Measurements from ENCODE around the gene ASTL.

Gene ASTL

DNA sequence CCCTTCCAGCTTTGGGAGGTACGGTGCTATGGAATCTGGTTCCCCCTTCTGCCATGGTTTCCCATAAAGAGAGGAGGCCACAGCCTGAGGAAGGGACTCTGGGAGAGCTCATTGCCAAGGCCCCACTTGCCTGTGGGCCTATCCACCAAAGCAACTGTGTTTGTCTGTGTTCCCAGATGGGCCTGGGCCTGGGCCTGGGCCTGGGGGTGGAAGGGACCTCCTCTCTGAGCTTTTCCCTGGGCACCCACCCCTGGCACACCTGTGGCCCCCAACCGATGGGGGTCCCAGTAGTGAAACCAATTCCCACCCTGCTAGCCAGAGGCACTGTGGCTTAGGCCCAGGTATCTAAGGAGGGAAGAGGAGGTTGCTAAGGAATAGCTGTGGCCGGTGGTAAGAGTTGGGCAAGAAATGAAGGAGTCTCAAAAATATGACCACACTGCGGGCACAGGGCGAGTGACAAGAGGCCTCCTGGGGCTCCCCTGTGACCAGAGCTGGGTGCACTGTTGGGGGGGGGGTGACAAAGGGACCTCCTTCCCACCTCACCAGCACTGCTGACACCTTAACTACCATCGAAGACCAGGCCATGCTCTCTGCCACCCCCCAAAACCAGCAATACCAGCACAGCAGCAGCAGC is 11.8 kb upstream of the ASTL start:
- TF ChIP-seq, protein P1, sequence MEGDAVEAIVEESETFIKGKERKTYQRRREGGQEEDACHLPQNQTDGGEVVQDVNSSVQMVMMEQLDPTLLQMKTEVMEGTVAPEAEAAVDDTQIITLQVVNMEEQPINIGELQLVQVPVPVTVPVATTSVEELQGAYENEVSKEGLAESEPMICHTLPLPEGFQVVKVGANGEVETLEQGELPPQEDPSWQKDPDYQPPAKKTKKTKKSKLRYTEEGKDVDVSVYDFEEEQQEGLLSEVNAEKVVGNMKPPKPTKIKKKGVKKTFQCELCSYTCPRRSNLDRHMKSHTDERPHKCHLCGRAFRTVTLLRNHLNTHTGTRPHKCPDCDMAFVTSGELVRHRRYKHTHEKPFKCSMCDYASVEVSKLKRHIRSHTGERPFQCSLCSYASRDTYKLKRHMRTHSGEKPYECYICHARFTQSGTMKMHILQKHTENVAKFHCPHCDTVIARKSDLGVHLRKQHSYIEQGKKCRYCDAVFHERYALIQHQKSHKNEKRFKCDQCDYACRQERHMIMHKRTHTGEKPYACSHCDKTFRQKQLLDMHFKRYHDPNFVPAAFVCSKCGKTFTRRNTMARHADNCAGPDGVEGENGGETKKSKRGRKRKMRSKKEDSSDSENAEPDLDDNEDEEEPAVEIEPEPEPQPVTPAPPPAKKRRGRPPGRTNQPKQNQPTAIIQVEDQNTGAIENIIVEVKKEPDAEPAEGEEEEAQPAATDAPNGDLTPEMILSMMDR (IDR thresholded peaks at IDR 0.05; ENCODE audit: low read depth, low read length, missing control alignments): no peak
- no peak overlapping the region for H3K4me3 ChIP-seq (ENCODE audit: low read depth, low read length)
- no peak for DNase-seq (ENCODE audit: low read depth)

DNA sequence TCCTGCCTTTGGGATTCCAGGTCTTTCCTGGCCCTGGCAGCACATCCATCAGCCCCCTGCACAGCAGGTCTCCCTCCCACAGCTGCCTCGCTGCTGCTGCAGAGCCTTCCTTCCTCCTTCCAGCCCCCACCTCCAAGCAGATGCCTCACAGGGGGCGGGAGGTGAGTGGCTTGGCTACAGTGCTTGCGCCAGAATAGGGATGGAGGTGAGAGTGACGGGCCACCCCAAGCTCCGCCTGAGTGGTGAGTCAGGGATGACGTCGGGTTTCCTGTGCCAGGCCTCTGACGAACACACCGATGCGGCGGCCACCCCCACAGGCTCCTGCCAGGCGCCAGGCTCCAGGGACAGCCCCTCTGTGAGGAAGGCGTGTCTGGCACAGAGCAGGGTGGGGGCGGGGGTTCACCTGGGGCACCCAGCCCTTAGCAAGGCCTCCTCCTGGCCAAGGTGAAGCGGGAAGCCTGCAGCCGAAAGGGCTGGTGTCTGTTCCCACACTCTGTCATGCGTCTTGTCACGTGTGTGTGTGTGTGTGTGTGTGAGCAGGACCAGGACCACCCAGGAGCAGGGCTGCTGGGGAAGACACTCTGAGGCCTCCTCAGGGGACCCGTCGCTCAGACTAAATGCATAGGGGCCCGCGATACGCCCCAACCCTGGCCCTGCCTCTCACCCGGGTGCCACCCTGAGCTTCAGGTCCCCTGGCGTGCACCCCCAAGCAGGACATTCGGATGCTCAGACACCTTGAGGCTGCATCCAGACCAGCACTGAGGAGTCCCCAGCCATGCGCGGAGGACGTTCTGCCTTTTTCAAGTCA is 10.3 kb upstream of the ASTL start:
- DNase-seq (ENCODE audit: low read depth): no peak
- peak overlapping the region; percentile 9; the same call in 1 of the 2 replicates for H3K4me3 ChIP-seq (ENCODE audit: low read depth, low read length)
- TF ChIP-seq, protein P1 (IDR thresholded peaks at IDR 0.05; ENCODE audit: low read depth, low read length, missing control alignments): no peak

DNA sequence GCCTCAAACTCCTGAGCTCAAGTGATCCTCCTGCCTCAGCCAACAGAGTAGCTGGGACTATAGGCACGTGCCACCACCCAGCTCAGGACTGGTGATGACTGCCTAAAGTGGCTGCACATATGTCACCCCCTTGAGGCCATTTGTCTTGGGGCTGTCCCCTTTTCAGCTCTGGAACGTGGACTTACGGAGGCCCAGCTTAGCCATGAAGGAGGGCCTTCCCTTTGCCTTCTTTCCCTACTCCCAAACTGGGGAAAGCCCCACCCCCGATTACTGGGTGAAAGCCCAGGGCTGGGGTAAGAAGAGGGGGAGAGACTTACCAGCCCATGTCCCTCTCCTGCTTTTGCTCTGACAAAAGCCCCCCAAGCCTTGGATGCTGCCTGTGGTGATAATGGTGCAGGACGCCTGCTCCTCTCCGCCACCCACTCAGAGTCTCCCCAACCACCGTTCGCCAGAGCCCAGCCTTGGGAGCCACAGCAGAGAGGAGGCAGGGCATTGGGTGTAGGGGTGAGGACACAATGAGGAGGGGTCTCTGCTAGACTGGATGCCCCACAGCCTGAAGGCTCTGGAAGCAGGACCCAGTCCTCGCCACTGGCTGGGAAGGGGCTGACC is 9.4 kb upstream of the ASTL start:
- no peak for DNase-seq (ENCODE audit: low read depth)
- peak overlapping the region; percentile 9; the same call in 1 of the 2 replicates for H3K4me3 ChIP-seq (ENCODE audit: low read depth, low read length)
- TF ChIP-seq, protein P1 (IDR thresholded peaks at IDR 0.05; ENCODE audit: low read depth, low read length, missing control alignments): no peak

DNA sequence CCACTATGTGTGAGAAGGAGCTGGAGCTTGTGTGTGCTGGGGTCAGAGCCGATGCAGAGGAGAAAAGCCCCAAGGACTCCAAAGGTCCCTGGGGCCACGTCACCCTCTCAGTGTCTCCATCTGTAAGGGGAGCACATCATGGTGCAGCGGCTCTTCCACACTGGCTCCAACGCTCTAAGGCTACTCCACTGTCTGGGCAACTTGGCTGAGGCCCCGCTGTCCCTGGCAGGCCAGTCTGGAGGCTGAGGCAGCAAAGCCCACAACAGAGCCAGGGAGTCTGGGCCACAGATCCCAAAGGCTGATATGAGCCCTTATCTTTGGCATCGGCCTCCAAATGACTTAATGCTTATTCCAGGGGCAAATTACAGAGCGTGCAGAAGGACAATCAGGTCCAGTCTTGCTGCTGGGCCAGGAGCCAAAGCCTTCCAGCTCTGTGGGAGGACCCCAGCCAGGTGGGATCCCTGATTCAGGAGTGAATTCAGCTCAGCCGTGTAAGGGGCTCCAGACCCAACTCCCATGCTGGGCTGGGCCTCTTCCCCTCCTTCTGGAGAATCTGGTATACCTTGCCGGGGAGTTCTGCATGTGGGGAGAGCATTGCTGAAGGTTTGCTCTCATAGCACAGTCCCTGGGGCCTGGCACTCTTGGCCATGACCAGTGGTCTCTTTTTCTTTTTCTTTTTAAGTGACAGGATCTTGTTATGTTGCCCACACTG is 8.7 kb upstream of the ASTL start:
- TF ChIP-seq, protein P1 (IDR thresholded peaks at IDR 0.05; ENCODE audit: low read depth, low read length, missing control alignments): no peak
- peak overlapping the region; percentile 68; the same call in 1 of the 2 replicates for H3K4me3 ChIP-seq (ENCODE audit: low read depth, low read length)
- no peak for DNase-seq (ENCODE audit: low read depth)

DNA sequence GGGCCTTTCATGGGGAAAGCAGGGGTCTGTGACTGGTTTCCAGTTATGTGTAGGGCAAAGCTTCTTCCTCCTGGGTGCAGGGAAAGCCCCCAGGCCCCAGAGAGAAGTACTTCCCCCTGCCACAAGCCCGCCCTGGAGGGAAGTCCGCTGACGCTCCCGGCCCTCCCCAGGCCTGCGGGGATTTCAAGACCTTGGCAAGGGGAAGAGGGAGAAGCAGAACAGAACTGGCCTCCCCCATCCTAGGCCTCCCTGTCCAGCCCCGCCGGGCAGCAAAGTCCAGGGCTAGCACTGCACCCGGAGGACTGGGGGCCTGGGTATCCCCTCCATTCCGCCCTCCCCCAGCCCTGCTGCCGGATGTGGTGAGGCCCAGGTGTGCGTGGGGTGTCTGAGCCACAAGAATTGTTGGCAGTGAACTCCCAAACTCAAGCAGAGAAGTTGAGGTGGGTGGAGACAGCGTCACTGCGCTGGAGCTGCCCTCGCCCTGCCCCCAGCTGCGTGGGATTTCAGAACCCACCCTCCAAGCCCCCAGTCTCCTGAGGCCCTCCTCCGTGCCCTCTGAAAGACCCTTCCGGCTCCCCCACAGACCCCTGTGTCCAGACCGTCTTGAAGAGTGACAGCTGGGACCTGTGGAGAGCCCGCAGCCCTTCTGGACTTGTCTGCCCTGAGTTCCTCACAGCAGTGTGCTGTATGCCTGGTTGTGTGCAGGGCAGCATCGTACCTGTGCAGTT is 8.0 kb upstream of the ASTL start:
- peak overlapping the region; percentile 68 for H3K4me3 ChIP-seq (ENCODE audit: low read depth, low read length)
- TF ChIP-seq, protein P1 (IDR thresholded peaks at IDR 0.05; ENCODE audit: low read depth, low read length, missing control alignments): no peak
- DNase-seq (ENCODE audit: low read depth): no peak

DNA sequence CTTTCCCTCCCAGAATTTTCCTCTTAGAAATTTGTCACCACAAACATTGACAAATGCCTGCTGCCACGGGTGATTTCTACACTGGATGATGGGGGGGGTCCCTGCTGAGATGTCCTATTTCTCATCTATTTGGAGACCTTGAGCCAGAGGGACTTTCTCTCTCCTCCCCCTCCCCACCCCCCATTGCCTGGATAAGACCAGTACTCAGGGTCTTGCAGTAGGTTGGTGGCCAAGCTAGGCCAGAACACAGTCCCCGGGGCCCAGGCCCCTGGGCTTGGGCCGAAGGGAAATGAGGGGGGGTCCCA is 7.5 kb upstream of the ASTL start:
- DNase-seq (ENCODE audit: low read depth): no peak
- H3K4me3 ChIP-seq (ENCODE audit: low read depth, low read length): peak overlapping the region; percentile 68
- TF ChIP-seq, protein P1 (IDR thresholded peaks at IDR 0.05; ENCODE audit: low read depth, low read length, missing control alignments): no peak
